HepG2 (cell line): Measurements from ENCODE around the gene TXNRD3. TPM values are rescaled to one million over a fixed set of nuclear protein-coding genes. Genes with fewer than 3 reads are reported as not detected.

Experiments
- ATAC-seq: fragments of 200-7000 bp; cut with Tn5 transposase; 3 replicates; pipeline ENCODE4 v1.9.1; 2020; ENCODE audit warnings: mild to moderate bottlenecking, moderate library complexity
- BruUV-seq: library from RNA; stranded (reverse); fragments of 400-500 nt; replicated peaks from 2 replicates; lab custom pipeline; 2021; lab: Mats Ljungman, UMichigan
- CTCF ChIA-PET: fragments of 300-600 bp; formaldehyde crosslinking; extraction: SDS; loops from one replicate; lab custom pipeline; 2021; ENCODE audit warnings: low total read pairs, inconsistent platforms, low intra/inter-chr PET ratio; lab: Yijun Ruan, JAX
- POLR2A ChIA-PET: fragments of 350-600 bp; sonication (Branson Sonifier 250); formaldehyde crosslinking; loops from one replicate; lab custom pipeline; 2020; ENCODE audit warnings: antibody characterized with exemption, inconsistent platforms; lab: Yijun Ruan, JAX
- DNase-seq: peaks from one replicate; pipeline ENCODE4 v3.0.0-alpha.2; 2015; ENCODE audit warnings: low spot score
- FAIRE-seq: peaks from 3 replicates; lab custom pipeline; 2011; peaks lifted over from hg19 to GRCh38; lab: Jason Lieb, UNC
- H2AFZ ChIP-seq: one replicate; pipeline ENCODE4 v1.6.1; 2011; ENCODE audit warnings: low read length, inconsistent platforms
- H3K27ac ChIP-seq: fragments of 300-600 bp; 3 replicates; pipeline ENCODE4 v1.8.0; 2011; ENCODE audit warnings: mixed run types, mild to moderate bottlenecking, mixed read lengths, low read length, inconsistent platforms; ENCODE audit not compliant: insufficient read depth; ENCODE audit errors: extremely low read length
- H3K27me3 ChIP-seq, 2 experiments: fragments of 200-600 bp in 1 of 2; 2 replicates in 1 of 2; 3 replicates in 1 of 2; pipeline versions ENCODE4 v1.6.0 to v1.8.0; 2011; ENCODE audit warnings: low read length in 2 of 2, mild to moderate bottlenecking in 2 of 2, moderate library complexity in 2 of 2, inconsistent platforms in 1 of 2; ENCODE audit not compliant: insufficient read depth in 2 of 2, control insufficient read depth in 1 of 2
- H3K36me3 ChIP-seq, 2 experiments: fragments of 200-600 bp in 1 of 2; replicated peaks in 1 of 2; 2 replicates in 1 of 2; 3 replicates in 1 of 2; pipeline versions ENCODE4 v1.5.1 to v1.8.0; 2011; ENCODE audit warnings: low read length in 2 of 2, inconsistent platforms in 1 of 2; ENCODE audit not compliant: insufficient read depth in 2 of 2, control insufficient read depth in 1 of 2
- H3K4me1 ChIP-seq: 2 replicates; pipeline ENCODE4 v1.5.1; 2012; ENCODE audit warnings: low read length, inconsistent platforms; ENCODE audit not compliant: insufficient read depth
- H3K4me2 ChIP-seq: 2 replicates; pipeline ENCODE4 v1.6.0; 2011; ENCODE audit warnings: low read depth, low read length, inconsistent platforms
- H3K4me3 ChIP-seq, 3 experiments: fragments of 200-600 bp in 1 of 3; sonication (generic), shearing (Covaris generic) in 1 of 3; replicated peaks in 1 of 3; 2 replicates each; pipeline ENCODE4 v1.5.1; 2011 to 2016; ENCODE audit warnings: low read length in 3 of 3, inconsistent platforms in 2 of 3, low read depth in 2 of 3, mild to moderate bottlenecking in 2 of 3, control low read depth in 1 of 3, mixed read lengths in 1 of 3; ENCODE audit not compliant: insufficient read depth in 1 of 3
- H3K79me2 ChIP-seq: one replicate; pipeline ENCODE4 v1.6.1; 2011; ENCODE audit warnings: low read length, inconsistent platforms; ENCODE audit not compliant: insufficient read depth
- H3K9ac ChIP-seq: 2 replicates; pipeline ENCODE4 v1.6.0; 2011; ENCODE audit warnings: mild to moderate bottlenecking, low read depth, low read length, inconsistent platforms; ENCODE audit not compliant: insufficient read depth
- H3K9me3 ChIP-seq: 2 replicates; pipeline ENCODE4 v1.5.1; 2012; ENCODE audit warnings: mild to moderate bottlenecking, low read length
- H4K20me1 ChIP-seq: 2 replicates; pipeline ENCODE4 v1.6.0; 2011; ENCODE audit warnings: inconsistent platforms, mild to moderate bottlenecking, low read length, moderate library complexity; ENCODE audit not compliant: insufficient read depth
- GLI4 ChIP-seq: sonication (generic); formaldehyde crosslinking; IDR thresholded peaks from 2 replicates; pipeline ENCODE4 v1.5.1; 2020; ENCODE audit warnings: missing genetic modification reagents, mild to moderate bottlenecking, moderate library complexity, borderline replicate concordance
- KMT2B ChIP-seq: IDR thresholded peaks from 2 replicates; pipeline ENCODE4 v1.6.1; 2016; ENCODE audit warnings: missing genetic modification reagents, missing compliant biosample characterization
- NCOA5 ChIP-seq: sonication (generic); formaldehyde crosslinking; IDR thresholded peaks from 2 replicates; pipeline ENCODE4 v1.4.0; 2020; ENCODE audit warnings: missing genetic modification reagents
- NFE2L1 ChIP-seq: sonication (generic); formaldehyde crosslinking; IDR thresholded peaks from 2 replicates; pipeline ENCODE4 v1.4.0; 2020; ENCODE audit warnings: missing genetic modification reagents, mild to moderate bottlenecking, borderline replicate concordance
- SIX4 ChIP-seq: sonication (generic); formaldehyde crosslinking; IDR thresholded peaks from 2 replicates; pipeline ENCODE4 v1.4.0; 2020; ENCODE audit warnings: missing genetic modification reagents
- TARDBP ChIP-seq: sonication (generic); formaldehyde crosslinking; IDR thresholded peaks from 2 replicates; pipeline ENCODE4 v1.8.0; 2022; ENCODE audit warnings: mild to moderate bottlenecking, missing genetic modification reagents
- ZBTB42 ChIP-seq: sonication (generic); formaldehyde crosslinking; IDR thresholded peaks from 2 replicates; pipeline ENCODE4 v1.5.0; 2020; ENCODE audit warnings: mild to moderate bottlenecking, missing genetic modification reagents
- ZNF44 ChIP-seq: sonication (generic); formaldehyde crosslinking; IDR thresholded peaks from 2 replicates; pipeline ENCODE4 v1.5.1; 2020; ENCODE audit warnings: mild to moderate bottlenecking, missing genetic modification reagents
- ZNF746 ChIP-seq: sonication (generic); formaldehyde crosslinking; IDR thresholded peaks from 2 replicates; pipeline ENCODE4 v1.8.0; 2022; ENCODE audit warnings: mild to moderate bottlenecking, missing genetic modification reagents
- ZNF792 ChIP-seq: IDR thresholded peaks from 2 replicates; pipeline ENCODE4 v1.6.1; 2016
- WGBS: methylation state at CpG from one replicate; pipeline ENCODE4 v1.1.6; 2017; ENCODE audit warnings: low lambda C conversion rate; 5-methylcytosine and 5-hydroxymethylcytosine counted together
- in situ Hi-C: cut with HindIII; loops from 2 replicates; pipeline ENCODE4 v1.10.0; 2017; ENCODE audit warnings: low pct_unique_long_range_greater_than_20kb; ENCODE audit not compliant: extremely low pct_ligation_motif_present
- intact Hi-C: fragments of 100-400 bp; cut with micrococcal nuclease; formaldehyde crosslinking; loops from one replicate; pipeline ENCODE4 v1.10.0; 2022; ENCODE audit not compliant: unreplicated experiment
- polyA plus RNA-seq, 8 experiments: library from polyadenylated mRNA; depleted of rRNA in 3 of 8; stranded (reverse) in 7 of 8; unstranded in 1 of 8; fragments of >200 nt; fragmentation: Illumina TruSeq in 4 of 8; extraction: Trizol in 4 of 8; gene quantifications; 2 replicates each; pipeline versions ENCODE4 v1.2.1 to v1.2.3, GENCODE V29; 2011 to 2016; ENCODE audit warnings: low read depth in 4 of 8, missing spikeins in 1 of 8, mixed read lengths in 1 of 8; ENCODE audit not compliant: insufficient read depth in 1 of 8
- total RNA-seq, 5 experiments: library from RNA; depleted of rRNA; stranded (reverse); fragments of >200 nt; fragmentation: Illumina TruSeq; extraction: Trizol; gene quantifications; 2 replicates each; pipeline ENCODE4 v1.2.3, GENCODE V29; 2016; ENCODE audit warnings: low read depth in 1 of 5
- TF ChIP-seq, protein P1 (sequence below): sonication (generic); formaldehyde crosslinking; IDR thresholded peaks from 2 replicates; pipeline ENCODE4 v1.4.0; 2020; ENCODE audit warnings: missing genetic modification reagents, borderline replicate concordance
- TF ChIP-seq, protein P2 (sequence below): sonication (generic); formaldehyde crosslinking; conservative IDR thresholded peaks from 2 replicates; pipeline ENCODE4 v1.4.0; 2020; ENCODE audit warnings: mild to moderate bottlenecking, missing genetic modification reagents, moderate library complexity
- TF ChIP-seq, protein P3 (sequence below): sonication (generic); formaldehyde crosslinking; IDR thresholded peaks from 2 replicates; pipeline ENCODE4 v1.9.0; 2022; ENCODE audit warnings: low read depth, missing genetic modification reagents

The TXNRD3 gene
- total and polyA plus RNA-seq, 2 of the 13 experiments (the other 11 are each of a cell fraction or from before 2014, with no cell fraction given) = 4.8 to 20.7 TPM

DNA sequence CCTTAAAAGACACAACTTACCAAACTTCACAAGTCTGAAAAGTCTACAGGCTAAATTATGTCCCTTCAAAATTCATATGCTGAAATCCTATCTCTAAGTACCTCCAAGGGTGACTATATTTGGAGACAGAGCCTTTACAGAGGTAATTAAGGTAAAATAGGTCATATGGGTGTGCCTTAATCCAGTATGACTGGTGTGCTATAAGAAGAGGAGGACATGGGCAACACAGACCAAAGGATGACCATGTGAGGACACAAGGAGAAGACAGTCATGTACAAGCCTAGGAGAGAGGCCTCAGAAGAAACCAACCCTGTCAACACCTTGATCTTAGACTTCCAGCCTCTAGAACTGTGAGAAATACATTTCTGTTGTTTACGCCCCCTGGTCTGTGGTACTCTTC, 32.2 kb downstream of the TXNRD3 start:
- WGBS = 100% methylated on average over 1 of the region's 1 CpG
- ChIA-PET CTCF (no interaction called here), POLR2A (no interaction called here)
- H3K27me3 ChIP-seq = no peaks in the 10 kb centered on the region
- H4K20me1 ChIP-seq = no peaks in the 10 kb centered on the region
- no peaks in the 10 kb centered on the region for H3K9me3 ChIP-seq
- H3K4me3 ChIP-seq = no peak overlapping the region
- no peak for DNase-seq
- no peak for ATAC-seq
- H3K27ac ChIP-seq = no peak overlapping the region
- no peak overlapping the region for H3K9ac ChIP-seq
- no TSS peak for BruUV-seq
- no peak for FAIRE-seq
- no peaks in the 10 kb centered on the region for H3K79me2 ChIP-seq
- H3K36me3 ChIP-seq = 0 out of 5 replicates have a peak, but pooled peaks cover 0 to 4% of the 10 kb centered on the region in 2 experiments
- in situ Hi-C loops = no loop called here
- no peaks in the 10 kb centered on the region for H3K4me1 ChIP-seq
- no peak overlapping the region for H3K4me2 ChIP-seq
- H2AFZ ChIP-seq = no peak overlapping the region
- intact Hi-C loops = no loop called here
- no peak for TF ChIP-seq SIX4
- TF ChIP-seq, protein P1, sequence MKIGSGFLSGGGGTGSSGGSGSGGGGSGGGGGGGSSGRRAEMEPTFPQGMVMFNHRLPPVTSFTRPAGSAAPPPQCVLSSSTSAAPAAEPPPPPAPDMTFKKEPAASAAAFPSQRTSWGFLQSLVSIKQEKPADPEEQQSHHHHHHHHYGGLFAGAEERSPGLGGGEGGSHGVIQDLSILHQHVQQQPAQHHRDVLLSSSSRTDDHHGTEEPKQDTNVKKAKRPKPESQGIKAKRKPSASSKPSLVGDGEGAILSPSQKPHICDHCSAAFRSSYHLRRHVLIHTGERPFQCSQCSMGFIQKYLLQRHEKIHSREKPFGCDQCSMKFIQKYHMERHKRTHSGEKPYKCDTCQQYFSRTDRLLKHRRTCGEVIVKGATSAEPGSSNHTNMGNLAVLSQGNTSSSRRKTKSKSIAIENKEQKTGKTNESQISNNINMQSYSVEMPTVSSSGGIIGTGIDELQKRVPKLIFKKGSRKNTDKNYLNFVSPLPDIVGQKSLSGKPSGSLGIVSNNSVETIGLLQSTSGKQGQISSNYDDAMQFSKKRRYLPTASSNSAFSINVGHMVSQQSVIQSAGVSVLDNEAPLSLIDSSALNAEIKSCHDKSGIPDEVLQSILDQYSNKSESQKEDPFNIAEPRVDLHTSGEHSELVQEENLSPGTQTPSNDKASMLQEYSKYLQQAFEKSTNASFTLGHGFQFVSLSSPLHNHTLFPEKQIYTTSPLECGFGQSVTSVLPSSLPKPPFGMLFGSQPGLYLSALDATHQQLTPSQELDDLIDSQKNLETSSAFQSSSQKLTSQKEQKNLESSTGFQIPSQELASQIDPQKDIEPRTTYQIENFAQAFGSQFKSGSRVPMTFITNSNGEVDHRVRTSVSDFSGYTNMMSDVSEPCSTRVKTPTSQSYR (CRISPR knock-in tag) = no peak
- TF ChIP-seq, protein P2, sequence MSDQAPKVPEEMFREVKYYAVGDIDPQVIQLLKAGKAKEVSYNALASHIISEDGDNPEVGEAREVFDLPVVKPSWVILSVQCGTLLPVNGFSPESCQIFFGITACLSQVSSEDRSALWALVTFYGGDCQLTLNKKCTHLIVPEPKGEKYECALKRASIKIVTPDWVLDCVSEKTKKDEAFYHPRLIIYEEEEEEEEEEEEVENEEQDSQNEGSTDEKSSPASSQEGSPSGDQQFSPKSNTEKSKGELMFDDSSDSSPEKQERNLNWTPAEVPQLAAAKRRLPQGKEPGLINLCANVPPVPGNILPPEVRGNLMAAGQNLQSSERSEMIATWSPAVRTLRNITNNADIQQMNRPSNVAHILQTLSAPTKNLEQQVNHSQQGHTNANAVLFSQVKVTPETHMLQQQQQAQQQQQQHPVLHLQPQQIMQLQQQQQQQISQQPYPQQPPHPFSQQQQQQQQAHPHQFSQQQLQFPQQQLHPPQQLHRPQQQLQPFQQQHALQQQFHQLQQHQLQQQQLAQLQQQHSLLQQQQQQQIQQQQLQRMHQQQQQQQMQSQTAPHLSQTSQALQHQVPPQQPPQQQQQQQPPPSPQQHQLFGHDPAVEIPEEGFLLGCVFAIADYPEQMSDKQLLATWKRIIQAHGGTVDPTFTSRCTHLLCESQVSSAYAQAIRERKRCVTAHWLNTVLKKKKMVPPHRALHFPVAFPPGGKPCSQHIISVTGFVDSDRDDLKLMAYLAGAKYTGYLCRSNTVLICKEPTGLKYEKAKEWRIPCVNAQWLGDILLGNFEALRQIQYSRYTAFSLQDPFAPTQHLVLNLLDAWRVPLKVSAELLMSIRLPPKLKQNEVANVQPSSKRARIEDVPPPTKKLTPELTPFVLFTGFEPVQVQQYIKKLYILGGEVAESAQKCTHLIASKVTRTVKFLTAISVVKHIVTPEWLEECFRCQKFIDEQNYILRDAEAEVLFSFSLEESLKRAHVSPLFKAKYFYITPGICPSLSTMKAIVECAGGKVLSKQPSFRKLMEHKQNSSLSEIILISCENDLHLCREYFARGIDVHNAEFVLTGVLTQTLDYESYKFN (CRISPR knock-in tag) = no peak
- TF ChIP-seq ZNF746 = no peak
- no peak for TF ChIP-seq ZBTB42 (CRISPR knock-in tag)
- TF ChIP-seq GLI4 (CRISPR knock-in tag) = no peak
- no peak for TF ChIP-seq TARDBP
- TF ChIP-seq NCOA5 = no peak
- no peak for TF ChIP-seq KMT2B (CRISPR knock-in tag)
- no peak for TF ChIP-seq ZNF792 (CRISPR knock-in tag)
- TF ChIP-seq, protein P3, sequence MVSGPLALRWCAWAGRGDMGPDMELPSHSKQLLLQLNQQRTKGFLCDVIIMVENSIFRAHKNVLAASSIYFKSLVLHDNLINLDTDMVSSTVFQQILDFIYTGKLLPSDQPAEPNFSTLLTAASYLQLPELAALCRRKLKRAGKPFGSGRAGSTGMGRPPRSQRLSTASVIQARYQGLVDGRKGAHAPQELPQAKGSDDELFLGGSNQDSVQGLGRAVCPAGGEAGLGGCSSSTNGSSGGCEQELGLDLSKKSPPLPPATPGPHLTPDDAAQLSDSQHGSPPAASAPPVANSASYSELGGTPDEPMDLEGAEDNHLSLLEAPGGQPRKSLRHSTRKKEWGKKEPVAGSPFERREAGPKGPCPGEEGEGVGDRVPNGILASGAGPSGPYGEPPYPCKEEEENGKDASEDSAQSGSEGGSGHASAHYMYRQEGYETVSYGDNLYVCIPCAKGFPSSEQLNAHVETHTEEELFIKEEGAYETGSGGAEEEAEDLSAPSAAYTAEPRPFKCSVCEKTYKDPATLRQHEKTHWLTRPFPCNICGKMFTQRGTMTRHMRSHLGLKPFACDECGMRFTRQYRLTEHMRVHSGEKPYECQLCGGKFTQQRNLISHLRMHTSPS (CRISPR knock-in tag) = no peak
- no peak for TF ChIP-seq NFE2L1 (CRISPR knock-in tag)
- no peak for TF ChIP-seq ZNF44 (CRISPR knock-in tag)
